HepG2 (cell line): Measurements from ENCODE around the gene CAVIN3. TPM values are rescaled to one million over a fixed set of nuclear protein-coding genes. Genes with fewer than 3 reads are reported as not detected.

Experiments used
- ATAC-seq: fragments of 200-7000 bp; cut with Tn5 transposase; 3 replicates; pipeline ENCODE4 v1.9.1; 2020; ENCODE audit warnings: mild to moderate bottlenecking, moderate library complexity
- BruUV-seq: library from RNA; stranded (reverse); fragments of 400-500 nt; replicated peaks from 2 replicates; lab custom pipeline; 2021; lab: Mats Ljungman, UMichigan
- CTCF ChIA-PET: fragments of 300-600 bp; formaldehyde crosslinking; extraction: SDS; loops from one replicate; lab custom pipeline; 2021; ENCODE audit warnings: low total read pairs, inconsistent platforms, low intra/inter-chr PET ratio; lab: Yijun Ruan, JAX
- POLR2A ChIA-PET: fragments of 350-600 bp; sonication (Branson Sonifier 250); formaldehyde crosslinking; loops from one replicate; lab custom pipeline; 2020; ENCODE audit warnings: antibody characterized with exemption, inconsistent platforms; lab: Yijun Ruan, JAX
- DNase-seq: peaks from one replicate; pipeline ENCODE4 v3.0.0-alpha.2; 2015; ENCODE audit warnings: low spot score
- FAIRE-seq: peaks from 3 replicates; lab custom pipeline; 2011; peaks lifted over from hg19 to GRCh38; lab: Jason Lieb, UNC
- H2AFZ ChIP-seq: one replicate; pipeline ENCODE4 v1.6.1; 2011; ENCODE audit warnings: low read length, inconsistent platforms
- H3K27ac ChIP-seq: fragments of 300-600 bp; 3 replicates; pipeline ENCODE4 v1.8.0; 2011; ENCODE audit warnings: mixed run types, mild to moderate bottlenecking, mixed read lengths, low read length, inconsistent platforms; ENCODE audit not compliant: insufficient read depth; ENCODE audit errors: extremely low read length
- H3K27me3 ChIP-seq, 2 experiments: fragments of 200-600 bp in 1 of 2; 2 replicates in 1 of 2; 3 replicates in 1 of 2; pipeline versions ENCODE4 v1.6.0 to v1.8.0; 2011; ENCODE audit warnings: low read length in 2 of 2, mild to moderate bottlenecking in 2 of 2, moderate library complexity in 2 of 2, inconsistent platforms in 1 of 2; ENCODE audit not compliant: insufficient read depth in 2 of 2, control insufficient read depth in 1 of 2
- H3K36me3 ChIP-seq, 2 experiments: fragments of 200-600 bp in 1 of 2; replicated peaks in 1 of 2; 2 replicates in 1 of 2; 3 replicates in 1 of 2; pipeline versions ENCODE4 v1.5.1 to v1.8.0; 2011; ENCODE audit warnings: low read length in 2 of 2, inconsistent platforms in 1 of 2; ENCODE audit not compliant: insufficient read depth in 2 of 2, control insufficient read depth in 1 of 2
- H3K4me1 ChIP-seq: 2 replicates; pipeline ENCODE4 v1.5.1; 2012; ENCODE audit warnings: low read length, inconsistent platforms; ENCODE audit not compliant: insufficient read depth
- H3K4me2 ChIP-seq: 2 replicates; pipeline ENCODE4 v1.6.0; 2011; ENCODE audit warnings: low read depth, low read length, inconsistent platforms
- H3K4me3 ChIP-seq, 3 experiments: fragments of 200-600 bp in 1 of 3; sonication (generic), shearing (Covaris generic) in 1 of 3; replicated peaks in 1 of 3; 2 replicates each; pipeline ENCODE4 v1.5.1; 2011 to 2016; ENCODE audit warnings: low read length in 3 of 3, inconsistent platforms in 2 of 3, low read depth in 2 of 3, mild to moderate bottlenecking in 2 of 3, control low read depth in 1 of 3, mixed read lengths in 1 of 3; ENCODE audit not compliant: insufficient read depth in 1 of 3
- H3K79me2 ChIP-seq: one replicate; pipeline ENCODE4 v1.6.1; 2011; ENCODE audit warnings: low read length, inconsistent platforms; ENCODE audit not compliant: insufficient read depth
- H3K9ac ChIP-seq: 2 replicates; pipeline ENCODE4 v1.6.0; 2011; ENCODE audit warnings: mild to moderate bottlenecking, low read depth, low read length, inconsistent platforms; ENCODE audit not compliant: insufficient read depth
- H3K9me3 ChIP-seq: 2 replicates; pipeline ENCODE4 v1.5.1; 2012; ENCODE audit warnings: mild to moderate bottlenecking, low read length
- H4K20me1 ChIP-seq: 2 replicates; pipeline ENCODE4 v1.6.0; 2011; ENCODE audit warnings: inconsistent platforms, mild to moderate bottlenecking, low read length, moderate library complexity; ENCODE audit not compliant: insufficient read depth
- ARID2 ChIP-seq: sonication (generic); formaldehyde crosslinking; IDR thresholded peaks from 2 replicates; pipeline ENCODE4 v1.8.1; 2022; ENCODE audit warnings: mild to moderate bottlenecking, missing genetic modification reagents, borderline replicate concordance
- FOSL1 ChIP-seq: sonication (generic); formaldehyde crosslinking; IDR thresholded peaks from 2 replicates; pipeline ENCODE4 v1.9.0; 2021; ENCODE audit warnings: missing genetic modification reagents, borderline replicate concordance
- FOXO4 ChIP-seq: sonication (generic); formaldehyde crosslinking; conservative IDR thresholded peaks from 2 replicates; pipeline ENCODE4 v1.8.1; 2023; ENCODE audit warnings: missing genetic modification reagents
- HBP1 ChIP-seq: IDR thresholded peaks from 2 replicates; pipeline ENCODE4 v1.6.1; 2016; ENCODE audit warnings: low read depth, control low read depth
- JUNB ChIP-seq: sonication (generic); formaldehyde crosslinking; IDR thresholded peaks from 2 replicates; pipeline ENCODE4 v1.8.0; 2022; ENCODE audit warnings: missing genetic modification reagents, mild to moderate bottlenecking, borderline replicate concordance
- KDM4B ChIP-seq: sonication (generic); formaldehyde crosslinking; IDR thresholded peaks from 2 replicates; pipeline ENCODE4 v1.4.0; 2020; ENCODE audit warnings: missing genetic modification reagents
- MAFK ChIP-seq, 2 experiments: IDR thresholded peaks in 1 of 2; conservative IDR thresholded peaks in 1 of 2; 2 replicates each; pipeline ENCODE4 v1.6.1; 2011; ENCODE audit warnings: improper control_type of control experiment in 2 of 2, low read length in 2 of 2
- NCOA1 ChIP-seq: sonication (generic); formaldehyde crosslinking; IDR thresholded peaks from 2 replicates; pipeline ENCODE4 v1.9.0; 2021; ENCODE audit warnings: missing genetic modification reagents
- SNAPC5 ChIP-seq: sonication (generic); formaldehyde crosslinking; IDR thresholded peaks from 2 replicates; pipeline ENCODE4 v1.8.1; 2023; ENCODE audit warnings: mild to moderate bottlenecking, missing genetic modification reagents, borderline replicate concordance
- ZBTB26 ChIP-seq: IDR thresholded peaks from 2 replicates; pipeline ENCODE4 v1.6.1; 2016; ENCODE audit warnings: missing compliant biosample characterization, missing genetic modification reagents, borderline replicate concordance
- ZBTB43 ChIP-seq: sonication (generic); formaldehyde crosslinking; conservative IDR thresholded peaks from 2 replicates; pipeline ENCODE4 v1.4.0; 2020; ENCODE audit warnings: missing genetic modification reagents
- ZFP90 ChIP-seq: sonication (generic); formaldehyde crosslinking; IDR thresholded peaks from 2 replicates; pipeline ENCODE4 v1.8.0; 2022; ENCODE audit warnings: missing genetic modification reagents, mild to moderate bottlenecking, inconsistent platforms, borderline replicate concordance
- ZKSCAN8 ChIP-seq: IDR thresholded peaks from 2 replicates; pipeline ENCODE4 v1.6.1; 2016; ENCODE audit warnings: borderline replicate concordance, missing genetic modification reagents, missing compliant biosample characterization
- ZNF550 ChIP-seq: sonication (generic); formaldehyde crosslinking; IDR thresholded peaks from 2 replicates; pipeline ENCODE4 v1.4.0; 2020; ENCODE audit warnings: mild to moderate bottlenecking, missing genetic modification reagents, borderline replicate concordance
- ZNF644 ChIP-seq: IDR thresholded peaks from 2 replicates; pipeline ENCODE4 v1.6.1; 2016; ENCODE audit warnings: low read depth
- ZNF670 ChIP-seq: sonication (generic); formaldehyde crosslinking; IDR thresholded peaks from 2 replicates; pipeline ENCODE4 v1.8.0; 2022; ENCODE audit warnings: mild to moderate bottlenecking, missing genetic modification reagents, borderline replicate concordance
- ZNF7 ChIP-seq: IDR thresholded peaks from 2 replicates; pipeline ENCODE4 v1.6.1; 2016; ENCODE audit warnings: missing biosample characterization, missing genetic modification reagents
- ZNF788 ChIP-seq: sonication (generic); formaldehyde crosslinking; IDR thresholded peaks from 2 replicates; pipeline ENCODE4 v1.5.0; 2020; ENCODE audit warnings: mild to moderate bottlenecking, missing genetic modification reagents, borderline replicate concordance
- WGBS: methylation state at CpG from one replicate; pipeline ENCODE4 v1.1.6; 2017; ENCODE audit warnings: low lambda C conversion rate; 5-methylcytosine and 5-hydroxymethylcytosine counted together
- in situ Hi-C: cut with HindIII; loops from 2 replicates; pipeline ENCODE4 v1.10.0; 2017; ENCODE audit warnings: low pct_unique_long_range_greater_than_20kb; ENCODE audit not compliant: extremely low pct_ligation_motif_present
- intact Hi-C: fragments of 100-400 bp; cut with micrococcal nuclease; formaldehyde crosslinking; loops from one replicate; pipeline ENCODE4 v1.10.0; 2022; ENCODE audit not compliant: unreplicated experiment
- polyA plus RNA-seq, 8 experiments: library from polyadenylated mRNA; depleted of rRNA in 3 of 8; stranded (reverse) in 7 of 8; unstranded in 1 of 8; fragments of >200 nt; fragmentation: Illumina TruSeq in 4 of 8; extraction: Trizol in 4 of 8; gene quantifications; 2 replicates each; pipeline versions ENCODE4 v1.2.1 to v1.2.3, GENCODE V29; 2011 to 2016; ENCODE audit warnings: low read depth in 4 of 8, missing spikeins in 1 of 8, mixed read lengths in 1 of 8; ENCODE audit not compliant: insufficient read depth in 1 of 8
- total RNA-seq, 5 experiments: library from RNA; depleted of rRNA; stranded (reverse); fragments of >200 nt; fragmentation: Illumina TruSeq; extraction: Trizol; gene quantifications; 2 replicates each; pipeline ENCODE4 v1.2.3, GENCODE V29; 2016; ENCODE audit warnings: low read depth in 1 of 5

Gene CAVIN3
- total and polyA plus RNA-seq, 2 of the 13 experiments (the other 11 are each of a cell fraction or from before 2014, with no cell fraction given) = not detected

GRCh38 chr11:6365659-6366058 is 45.4 kb upstream of the CAVIN3 start:
- H3K36me3 ChIP-seq = no peaks in the 10 kb centered on the region
- H3K79me2 ChIP-seq = no peaks in the 10 kb centered on the region
- H3K9ac ChIP-seq = no peak overlapping the region
- no peaks in the 10 kb centered on the region for H4K20me1 ChIP-seq
- FAIRE-seq = peak; percentile 53
- ChIA-PET POLR2A (no interaction called here), CTCF (interaction anchor here (1.2 kb wide), 1 partner anchor 12 kb away, joined by 4 read pairs; no protein-coding TSS in a partner anchor)
- no TSS peak for BruUV-seq
- H3K27me3 ChIP-seq = peaks cover 0 to 9% of the 10 kb centered on the region in 2 experiments; a peak in 3 of 5 replicates
- H3K4me2 ChIP-seq = 0 out of 2 replicates have a peak overlapping the region, but pooled peaks have one; percentile 4
- H3K9me3 ChIP-seq = no peaks in the 10 kb centered on the region
- intact Hi-C loops (no loop called here), in situ Hi-C loops (no loop called here)
- peak; percentile 35 for DNase-seq
- H2AFZ ChIP-seq = no peak overlapping the region
- 0% methylated on average over 1 of the region's 2 CpGs for WGBS
- peak; percentile 77 for ATAC-seq
- H3K27ac ChIP-seq = no peak overlapping the region
- H3K4me3 ChIP-seq = no peak overlapping the region
- peaks cover 12% of the 10 kb centered on the region for H3K4me1 ChIP-seq
- TF ChIP-seq FOSL1 (CRISPR knock-in tag) (no peak), ZNF788 (CRISPR knock-in tag) (no peak), MAFK (conservative IDR thresholded peaks at IDR 0.05 in 1 of 2, IDR thresholded peaks at IDR 0.05 in 1 of 2; ENCODE audit: low read length in 2 of 2) (no peak), ZNF550 (CRISPR knock-in tag) (no peak), ZFP90 (CRISPR knock-in tag) (no peak), ZNF644 (no peak), ZKSCAN8 (no peak), ZNF670 (CRISPR knock-in tag) (no peak), ZBTB43 (CRISPR knock-in tag) (no peak), ARID2 (no peak), NCOA1 (CRISPR knock-in tag) (no peak), SNAPC5 (CRISPR knock-in tag) (no peak), KDM4B (CRISPR knock-in tag) (no peak), JUNB (no peak), FOXO4 (CRISPR knock-in tag) (no peak), ZBTB26 (CRISPR knock-in tag) (no peak), HBP1 (CRISPR knock-in tag) (no peak), ZNF7 (CRISPR knock-in tag) (no peak)
